HG03103 (cell line): Measurements from ENCODE around the gene CANT1.

Experiments
- ATAC-seq: cut with Tn5 transposase; IDR thresholded peaks from one replicate; pipeline ENCODE4 v1.9.1; 2021; ENCODE audit warnings: low read depth; ENCODE audit not compliant: unreplicated experiment

Gene CANT1

GRCh38 chr17:79012563-79013134, 3.1 kb upstream of the CANT1 start:
- no peak for ATAC-seq

GRCh38 chr17:79011451-79012147, 2.0 kb upstream of the CANT1 start:
- no peak for ATAC-seq

GRCh38 chr17:79010304-79010646, 711 bp upstream of the CANT1 start:
- no peak for ATAC-seq

- ATAC-seq, result no peak
Measured at GRCh38 chr17:79008666-79009387, 737 bp downstream of the CANT1 start.

- no peak for ATAC-seq
Measured at GRCh38 chr17:79007504-79008381, 1.8 kb downstream of the CANT1 start.

GRCh38 chr17:79006794-79007503, 2.6 kb downstream of the CANT1 start:
- no peak for ATAC-seq

- no peak for ATAC-seq
Measured at GRCh38 chr17:79006046-79006445, 3.5 kb downstream of the CANT1 start.

- no peak for ATAC-seq
Measured at GRCh38 chr17:79005063-79005861, 4.3 kb downstream of the CANT1 start.

- ATAC-seq, result no peak
Measured at GRCh38 chr17:79003661-79004411, 5.7 kb downstream of the CANT1 start.

- no peak for ATAC-seq
Measured at GRCh38 chr17:79002796-79003593, 6.6 kb downstream of the CANT1 start.

- ATAC-seq, result no peak
Measured at GRCh38 chr17:79002291-79002690, 7.3 kb downstream of the CANT1 start.

- no peak for ATAC-seq
Measured at GRCh38 chr17:79001190-79002020, 8.2 kb downstream of the CANT1 start.

- ATAC-seq, result no peak
Measured at GRCh38 chr17:79000396-79001189, 9.0 kb downstream of the CANT1 start.

- ATAC-seq, result no peak
Measured at GRCh38 chr17:78999947-79000395, 9.6 kb downstream of the CANT1 start.

GRCh38 chr17:78999056-78999768, 10.4 kb downstream of the CANT1 start:
- no peak for ATAC-seq
